GM12872 (cell line): ENCODE data around the gene OCRL.
A peak's percentile ranks its signal among the peaks of the same experiment; 100 is the strongest.

Source experiments
- TF ChIP-seq, protein P1 (sequence below): IDR thresholded peaks from 3 replicates; pipeline ENCODE4 v1.5.1; 2011; ENCODE audit warnings: low read depth, mild to moderate bottlenecking, low read length, moderate library complexity; ENCODE audit not compliant: insufficient read depth

OCRL gene

DNA sequence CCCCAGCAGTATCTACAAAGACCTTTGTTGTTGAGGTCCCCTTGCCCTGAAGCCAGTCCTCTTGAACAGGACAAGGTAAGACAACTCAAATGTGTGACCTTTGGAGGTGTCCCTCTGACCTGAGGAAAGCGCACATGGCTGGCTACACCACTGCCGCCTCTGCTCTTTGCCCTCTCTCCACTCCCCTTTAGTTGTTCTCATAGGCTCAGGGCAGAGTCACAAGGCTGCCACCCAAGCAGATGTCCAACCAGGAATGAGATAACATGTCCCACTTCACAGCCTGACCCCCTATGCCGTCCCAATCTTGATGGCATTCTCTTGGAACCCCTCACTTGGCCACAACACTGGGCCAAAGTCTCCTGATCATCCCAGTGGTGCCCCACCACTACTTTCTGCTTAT, 68.4 kb downstream of the OCRL start:
- TF ChIP-seq, protein P1, sequence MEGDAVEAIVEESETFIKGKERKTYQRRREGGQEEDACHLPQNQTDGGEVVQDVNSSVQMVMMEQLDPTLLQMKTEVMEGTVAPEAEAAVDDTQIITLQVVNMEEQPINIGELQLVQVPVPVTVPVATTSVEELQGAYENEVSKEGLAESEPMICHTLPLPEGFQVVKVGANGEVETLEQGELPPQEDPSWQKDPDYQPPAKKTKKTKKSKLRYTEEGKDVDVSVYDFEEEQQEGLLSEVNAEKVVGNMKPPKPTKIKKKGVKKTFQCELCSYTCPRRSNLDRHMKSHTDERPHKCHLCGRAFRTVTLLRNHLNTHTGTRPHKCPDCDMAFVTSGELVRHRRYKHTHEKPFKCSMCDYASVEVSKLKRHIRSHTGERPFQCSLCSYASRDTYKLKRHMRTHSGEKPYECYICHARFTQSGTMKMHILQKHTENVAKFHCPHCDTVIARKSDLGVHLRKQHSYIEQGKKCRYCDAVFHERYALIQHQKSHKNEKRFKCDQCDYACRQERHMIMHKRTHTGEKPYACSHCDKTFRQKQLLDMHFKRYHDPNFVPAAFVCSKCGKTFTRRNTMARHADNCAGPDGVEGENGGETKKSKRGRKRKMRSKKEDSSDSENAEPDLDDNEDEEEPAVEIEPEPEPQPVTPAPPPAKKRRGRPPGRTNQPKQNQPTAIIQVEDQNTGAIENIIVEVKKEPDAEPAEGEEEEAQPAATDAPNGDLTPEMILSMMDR = no peak

DNA sequence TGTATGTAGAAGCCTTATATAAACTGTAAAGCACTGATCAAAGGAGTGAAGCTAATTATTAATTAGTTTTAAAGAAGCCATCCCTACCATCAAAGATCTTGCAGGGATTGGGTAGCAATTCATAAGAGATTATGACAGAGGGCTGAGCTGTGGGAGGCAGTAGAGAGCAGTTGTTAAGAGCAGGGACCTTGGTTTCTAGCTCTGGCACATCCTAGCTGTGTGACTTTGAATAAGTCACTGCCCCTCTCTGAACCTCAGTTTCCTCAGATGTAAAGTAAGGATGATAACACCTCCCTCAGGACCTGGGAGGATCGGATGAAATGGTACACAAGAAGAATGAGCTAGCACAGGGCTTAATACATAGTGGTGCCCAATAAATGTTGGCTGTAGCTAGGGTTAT, 69.3 kb downstream of the OCRL start:
- TF ChIP-seq, protein P1 = 0 out of 3 replicates have a peak, but pooled peaks have one; percentile 26

DNA sequence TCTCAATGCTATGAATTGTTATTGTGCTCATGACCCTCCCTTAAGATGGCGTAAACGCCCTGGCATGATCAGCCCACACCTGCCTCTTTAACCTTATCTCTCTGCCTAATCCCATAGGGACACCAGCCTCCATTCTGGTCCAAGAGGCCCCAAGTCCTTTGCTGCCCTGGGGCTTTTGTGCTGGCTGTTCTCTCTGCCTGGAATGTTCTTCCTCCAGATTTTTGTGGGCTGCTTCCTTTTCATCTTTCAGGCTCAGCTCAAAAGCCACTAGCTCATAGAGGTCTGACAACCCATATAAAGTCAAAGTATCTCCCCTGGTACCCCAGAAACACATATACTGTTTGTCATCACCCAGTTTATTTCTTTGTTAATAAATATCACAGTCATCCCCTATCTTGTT, 72.3 kb downstream of the OCRL start:
- TF ChIP-seq, protein P1 = no peak

GRCh38 chrX:129613596-129613995, 73.5 kb downstream of the OCRL start:
- TF ChIP-seq, protein P1 = no peak

GRCh38 chrX:129614481-129615255, 74.6 kb downstream of the OCRL start:
- TF ChIP-seq, protein P1 = no peak

DNA sequence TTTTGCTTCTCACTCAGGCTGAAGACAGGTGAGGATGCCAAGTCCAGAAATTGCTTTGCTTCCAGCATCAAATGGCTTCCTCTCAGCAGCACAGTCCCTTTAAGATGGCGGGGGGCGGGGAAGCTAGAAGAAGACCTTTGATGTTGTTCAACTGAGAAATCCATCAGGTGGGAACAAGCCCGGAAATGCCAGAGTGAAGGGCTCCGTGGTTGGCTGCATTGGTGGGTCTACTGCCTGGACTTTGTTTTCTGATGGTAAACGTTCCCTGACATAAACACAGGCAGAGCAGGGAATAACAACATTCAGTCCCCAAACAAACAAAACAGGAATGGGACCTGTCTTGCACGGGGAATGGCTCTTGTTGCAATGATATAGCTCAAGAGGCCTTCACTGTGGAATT, 77.4 kb downstream of the OCRL start:
- TF ChIP-seq, protein P1 = no peak

DNA sequence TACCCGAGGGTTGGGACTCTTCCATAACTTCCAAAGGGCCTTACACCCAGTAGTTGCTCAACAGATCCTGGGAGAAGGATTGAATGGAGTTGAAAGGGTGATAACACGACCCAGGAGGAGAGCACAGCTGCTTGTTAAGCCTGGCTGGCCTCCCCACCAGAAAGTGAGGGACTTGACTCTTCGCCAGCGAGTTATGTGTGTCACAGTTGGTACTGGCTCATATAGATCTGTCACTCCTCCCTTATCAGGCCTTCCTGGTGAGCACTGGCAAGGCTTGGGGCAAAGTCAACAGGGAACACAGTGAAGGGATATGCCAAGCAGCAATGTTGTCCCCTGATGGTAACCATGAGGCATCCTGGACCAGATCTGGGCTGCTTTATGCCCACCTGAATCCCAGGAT, 78.9 kb downstream of the OCRL start:
- TF ChIP-seq, protein P1 = no peak
